ENCODE results near the gene CAMTA1.
"Not testable (repeated sequence)": the region's sequence is repeated elsewhere in the genome, so short reads cannot be mapped to it uniquely, and the experiment has no call there.

CAMTA1 gene

DNA sequence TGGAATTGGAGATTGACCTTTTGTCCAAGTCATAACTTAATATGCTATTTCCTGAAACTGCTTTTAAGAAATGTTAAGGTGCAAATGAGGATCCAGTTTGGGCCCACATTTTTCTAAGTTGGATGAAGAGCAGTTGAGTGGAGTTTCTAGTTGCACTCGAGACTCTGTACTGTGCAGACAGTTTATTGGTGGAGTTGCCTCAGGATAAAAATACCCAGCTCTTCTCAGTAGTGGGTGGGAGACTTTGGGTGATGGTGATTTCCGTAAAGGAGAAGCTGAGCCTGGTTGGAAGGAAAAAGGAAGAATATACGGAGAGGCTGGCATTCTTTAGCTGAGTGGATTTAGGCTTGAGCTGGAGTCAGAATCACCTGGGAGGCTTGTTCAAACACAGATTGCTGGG lies 49.9 kb downstream of the CAMTA1 start:
- H3K4me3 ChIP-seq (ENCODE audit: low read depth, low read length), result no peak overlapping the region
- TF ChIP-seq CTCF (IDR thresholded peaks at IDR 0.05; ENCODE audit: insufficient read depth, low read depth, low read length, missing control alignments), result no peak
- DNase-seq (ENCODE audit: low read depth), result no peak

- DNase-seq (ENCODE audit: low read depth), result no peak
- TF ChIP-seq CTCF (IDR thresholded peaks at IDR 0.05; ENCODE audit: insufficient read depth, low read depth, low read length, missing control alignments), result no peak
- no peak overlapping the region for H3K4me3 ChIP-seq (ENCODE audit: low read depth, low read length)
Measured at GRCh38 chr1:6842301-6842700, 57.0 kb downstream of the CAMTA1 start.

- not testable (repeated sequence) for DNase-seq (ENCODE audit: low read depth); H3K4me3 ChIP-seq (ENCODE audit: low read depth, low read length)
Measured at GRCh38 chr1:6845786-6846185, 60.5 kb downstream of the CAMTA1 start.

DNA sequence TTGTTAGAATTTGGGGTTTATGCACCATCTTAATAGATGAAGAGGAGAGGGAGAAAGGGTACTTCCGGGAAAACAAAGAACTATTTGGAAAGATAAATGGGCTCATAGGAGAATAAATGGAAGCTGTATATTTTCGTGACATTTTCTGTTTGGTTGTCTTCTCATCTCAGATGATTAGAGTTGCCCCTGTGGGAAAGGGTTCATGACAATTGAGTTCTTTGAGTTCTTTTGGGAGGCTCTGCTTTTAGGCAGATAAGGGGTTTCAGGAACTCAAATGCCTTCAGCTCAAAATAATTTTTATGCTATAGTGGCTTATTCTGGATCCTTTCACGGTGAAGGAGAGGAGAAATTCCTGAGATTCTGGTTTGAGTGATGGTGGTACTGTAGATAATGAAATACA lies 63.6 kb downstream of the CAMTA1 start:
- no peak for DNase-seq (ENCODE audit: low read depth)
- TF ChIP-seq CTCF (IDR thresholded peaks at IDR 0.05; ENCODE audit: insufficient read depth, low read depth, low read length, missing control alignments), result no peak

DNA sequence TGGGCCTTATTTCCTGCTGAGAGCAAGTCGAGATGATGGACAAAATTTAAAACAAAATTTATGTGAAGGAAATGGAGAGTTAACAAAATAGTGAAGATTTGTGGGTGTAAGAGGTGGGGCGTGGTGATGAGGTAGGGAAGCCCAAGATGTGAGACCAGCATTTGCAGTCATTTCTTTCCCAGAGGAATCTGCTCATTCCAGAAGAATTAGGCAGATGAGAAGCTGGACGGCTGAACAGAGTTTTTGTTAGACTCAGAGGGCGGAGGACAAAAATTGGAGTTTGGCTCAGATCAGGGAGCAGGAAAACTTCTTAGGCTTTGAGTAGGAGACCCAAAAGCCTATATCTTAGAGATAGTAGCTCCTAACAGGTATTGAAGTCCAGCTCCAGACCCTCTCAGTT lies 65.3 kb downstream of the CAMTA1 start:
- DNase-seq (ENCODE audit: low read depth), result no peak
- no peak overlapping the region for H3K4me3 ChIP-seq (ENCODE audit: low read depth, low read length)
- no peak for TF ChIP-seq CTCF (IDR thresholded peaks at IDR 0.05; ENCODE audit: insufficient read depth, low read depth, low read length, missing control alignments)

More for the DNA sequence above, 63.6 kb downstream of the CAMTA1 start:
- H3K4me3 ChIP-seq (ENCODE audit: low read depth, low read length), result no peak overlapping the region

- no peak for DNase-seq (ENCODE audit: low read depth)
- TF ChIP-seq CTCF (IDR thresholded peaks at IDR 0.05; ENCODE audit: insufficient read depth, low read depth, low read length, missing control alignments), result no peak
- no peak overlapping the region for H3K4me3 ChIP-seq (ENCODE audit: low read depth, low read length)
Measured at GRCh38 chr1:6852136-6852890, 67.1 kb downstream of the CAMTA1 start.

DNA sequence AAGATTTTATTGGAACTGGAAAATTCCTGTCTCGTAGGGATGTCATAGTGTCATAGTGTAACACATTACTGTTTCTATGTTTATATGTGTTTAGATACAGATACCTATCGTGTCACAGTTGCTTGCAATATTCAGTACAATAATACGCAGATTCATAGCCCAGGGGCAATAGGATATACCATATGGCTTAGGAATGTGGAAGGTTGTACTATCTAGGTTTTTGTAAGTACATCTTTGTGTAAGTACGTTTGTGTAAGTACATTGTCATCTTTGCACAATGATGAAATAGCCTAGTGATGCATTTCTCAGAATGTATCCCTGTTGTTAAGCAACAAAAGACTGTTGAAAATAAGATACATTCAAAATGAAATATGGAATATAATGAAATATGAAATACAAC lies 68.9 kb downstream of the CAMTA1 start:
- no peak for TF ChIP-seq CTCF (IDR thresholded peaks at IDR 0.05; ENCODE audit: insufficient read depth, low read depth, low read length, missing control alignments)
- H3K4me3 ChIP-seq (ENCODE audit: low read depth, low read length), result no peak overlapping the region
- no peak for DNase-seq (ENCODE audit: low read depth)

Measured in GM12865 (cell line).